Parathyroid adenoma (tissue), 2 donors: ENCODE data around the gene MEGF9.

Source experiments
- H2AFZ ChIP-seq: fragments of 300-600 bp; sonication (generic); one replicate; pipeline ENCODE4 v1.7.0; 2017; ENCODE audit warnings: antibody characterized with exemption, mild to moderate bottlenecking
- H3K27ac ChIP-seq: fragments of 300-600 bp; sonication (generic); one replicate; pipeline ENCODE4 v1.7.0; 2017
- H3K27me3 ChIP-seq: fragments of 300-600 bp; sonication (generic); one replicate; pipeline ENCODE4 v1.7.0; 2017; ENCODE audit warnings: low read length; ENCODE audit not compliant: control insufficient read depth, insufficient read depth
- H3K36me3 ChIP-seq: fragments of 300-600 bp; sonication (generic); one replicate; pipeline ENCODE4 v1.7.0; 2017; ENCODE audit warnings: low read length; ENCODE audit not compliant: control insufficient read depth, insufficient read depth
- H3K4me1 ChIP-seq: fragments of 300-600 bp; sonication (generic); one replicate; pipeline ENCODE4 v1.7.0; 2017; ENCODE audit warnings: control low read depth
- H3K4me2 ChIP-seq: fragments of 300-600 bp; sonication (generic); one replicate; pipeline ENCODE4 v1.7.0; 2017; ENCODE audit warnings: low read length
- H3K4me3 ChIP-seq: fragments of 300-600 bp; sonication (generic); one replicate; pipeline ENCODE4 v1.7.0; 2017; ENCODE audit warnings: low read depth, low read length
- H3K79me2 ChIP-seq: fragments of 300-600 bp; sonication (generic); one replicate; pipeline ENCODE4 v1.7.0; 2017; ENCODE audit warnings: control low read depth
- H3K9ac ChIP-seq: fragments of 300-600 bp; sonication (generic); one replicate; pipeline ENCODE4 v1.7.0; 2017; ENCODE audit warnings: mild to moderate bottlenecking
- H3K9me3 ChIP-seq: fragments of 300-600 bp; sonication (generic); one replicate; pipeline ENCODE4 v1.7.0; 2017; ENCODE audit warnings: low read length; ENCODE audit not compliant: control insufficient read depth
- CTCF ChIP-seq: fragments of 300-600 bp; sonication (generic); IDR thresholded peaks from one replicate; pipeline ENCODE4 v1.7.0; 2017; ENCODE audit warnings: antibody characterized with exemption, mild to moderate bottlenecking
- donor health status: primary hyperparathyroidism.

The MEGF9 gene

GRCh38 chr9:120628207-120628924 lies 85.9 kb downstream of the MEGF9 start:
- Histone ChIP-seq H3K27me3 (no peaks in the 10 kb centered on the region), H3K4me2 (no peak overlapping the region), H3K79me2 (no peaks in the 10 kb centered on the region), H3K36me3 (no peaks in the 10 kb centered on the region), H3K9me3 (no peaks in the 10 kb centered on the region), H3K27ac (no peak overlapping the region), H3K4me3 (no peak overlapping the region), H3K4me1 (no peaks in the 10 kb centered on the region), H2AFZ (no peak overlapping the region), H3K9ac (no peak overlapping the region)
- TF ChIP-seq CTCF = no peak

GRCh38 chr9:120627073-120627472 lies 87.2 kb downstream of the MEGF9 start:
- H3K27ac ChIP-seq = no peak overlapping the region
- H3K4me3 ChIP-seq = no peak overlapping the region
- no peaks in the 10 kb centered on the region for H3K27me3 ChIP-seq

GRCh38 chr9:120626512-120626911 lies 87.8 kb downstream of the MEGF9 start:
- Histone ChIP-seq H3K4me1 (no peaks in the 10 kb centered on the region), H3K9me3 (no peaks in the 10 kb centered on the region), H3K4me3 (no peak overlapping the region), H3K79me2 (no peaks in the 10 kb centered on the region), H2AFZ (no peak overlapping the region), H3K27me3 (no peaks in the 10 kb centered on the region), H3K36me3 (no peaks in the 10 kb centered on the region), H3K9ac (no peak overlapping the region), H3K4me2 (no peak overlapping the region), H3K27ac (no peak overlapping the region)
- TF ChIP-seq CTCF = no peak

More at GRCh38 chr9:120627073-120627472, 87.2 kb downstream of the MEGF9 start:
- no peak overlapping the region for H2AFZ ChIP-seq
- H3K4me2 ChIP-seq = no peak overlapping the region
- no peaks in the 10 kb centered on the region for H3K79me2 ChIP-seq
- H3K9me3 ChIP-seq = no peaks in the 10 kb centered on the region
- no peak for TF ChIP-seq CTCF
- H3K36me3 ChIP-seq = no peaks in the 10 kb centered on the region
- no peaks in the 10 kb centered on the region for H3K4me1 ChIP-seq
- no peak overlapping the region for H3K9ac ChIP-seq

- Histone ChIP-seq H2AFZ (no peak overlapping the region), H3K4me2 (no peak overlapping the region), H3K4me3 (no peak overlapping the region), H3K27ac (no peak overlapping the region), H3K9ac (no peak overlapping the region), H3K79me2 (no peaks in the 10 kb centered on the region), H3K4me1 (no peaks in the 10 kb centered on the region), H3K36me3 (no peaks in the 10 kb centered on the region), H3K27me3 (no peaks in the 10 kb centered on the region), H3K9me3 (no peaks in the 10 kb centered on the region)
- TF ChIP-seq CTCF = no peak
These were observed 89.0 kb downstream of the MEGF9 start for GRCh38 chr9:120625222-120625621.

GRCh38 chr9:120622790-120623189 lies 91.5 kb downstream of the MEGF9 start:
- H3K4me1 ChIP-seq = no peaks in the 10 kb centered on the region
- no peak overlapping the region for H3K9ac ChIP-seq
- no peaks in the 10 kb centered on the region for H3K36me3 ChIP-seq
- no peak overlapping the region for H2AFZ ChIP-seq
- H3K79me2 ChIP-seq = no peaks in the 10 kb centered on the region
- H3K27ac ChIP-seq = no peak overlapping the region
- H3K9me3 ChIP-seq = no peaks in the 10 kb centered on the region
- H3K27me3 ChIP-seq = no peaks in the 10 kb centered on the region
- no peak overlapping the region for H3K4me2 ChIP-seq
- TF ChIP-seq CTCF = no peak
- H3K4me3 ChIP-seq = no peak overlapping the region
